ENCODE results near the gene SPTB.

- TF ChIP-seq POLR2A (conservative IDR thresholded peaks at IDR 0.05) (no peak), EZH2 (IDR thresholded peaks at IDR 0.05; ENCODE audit: borderline replicate concordance, low read depth, low read length) (no peak), POLR2AphosphoS5 (IDR thresholded peaks at IDR 0.05; ENCODE audit: control insufficient read depth, insufficient read depth, low read depth, low read length) (no peak), GTF3C2 (IDR thresholded peaks at IDR 0.05; ENCODE audit: borderline replicate concordance, extremely low read depth, insufficient read length) (no peak), ZHX1 (conservative IDR thresholded peaks at IDR 0.05; ENCODE audit: low read length) (no peak), SMARCE1 (IDR thresholded peaks at IDR 0.05) (no peak), TAF1 (IDR thresholded peaks at IDR 0.05; ENCODE audit: control insufficient read depth, extremely low read depth, insufficient read depth, low read length, severe bottlenecking) (no peak)
Measured at GRCh38 chr14:64906022-64906421, 26.3 kb upstream of the SPTB start.

Data from K562 (cell line).